HG03521 (cell line): Measurements from ENCODE around the gene PITHD1.
"Not testable (repeated sequence)": the region's sequence is repeated elsewhere in the genome, so short reads cannot be mapped to it uniquely, and the experiment has no call there.

Experiments
- ATAC-seq: cut with Tn5 transposase; IDR thresholded peaks from one replicate; pipeline ENCODE4 v1.9.1; 2021; ENCODE audit warnings: mild to moderate bottlenecking, moderate library complexity; ENCODE audit not compliant: unreplicated experiment

Gene PITHD1

DNA sequence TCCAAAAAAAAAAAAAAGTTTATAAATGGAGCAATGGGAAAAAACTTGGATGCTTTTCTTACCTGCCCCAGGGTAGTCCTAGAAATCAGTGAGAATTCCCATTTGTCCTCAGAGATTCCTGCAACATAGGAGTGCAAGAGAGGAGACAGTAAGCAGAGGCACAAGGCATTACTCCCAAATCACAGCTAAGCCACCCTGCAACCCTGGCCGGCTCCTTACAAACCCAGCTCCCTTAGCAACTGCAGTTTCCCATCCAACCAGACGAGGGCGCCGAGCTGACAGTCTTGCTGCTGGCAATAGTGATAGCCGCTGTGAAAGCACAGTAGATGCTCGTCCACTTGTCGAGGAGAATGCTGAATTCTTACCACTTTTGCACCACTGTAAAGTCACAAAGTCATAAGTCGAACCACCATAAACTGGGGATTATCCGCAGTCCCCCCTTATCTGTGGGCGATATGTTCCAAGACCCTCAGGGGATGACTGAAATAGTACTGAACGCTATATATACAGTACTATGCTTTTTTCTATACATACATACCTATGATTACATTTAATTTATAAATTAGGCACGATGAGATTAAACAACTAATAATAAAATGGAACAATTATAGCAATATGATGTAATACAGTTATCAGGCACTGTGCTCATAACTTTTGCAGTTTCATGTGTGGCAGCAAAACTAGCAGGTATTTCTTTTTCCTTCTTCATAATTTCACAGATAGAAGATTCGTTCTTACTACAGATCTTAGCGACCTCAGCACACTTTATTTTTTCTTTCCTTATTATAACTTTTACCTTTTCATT is 6.0 kb upstream of the PITHD1 start:
- ATAC-seq: peak; percentile 45

DNA sequence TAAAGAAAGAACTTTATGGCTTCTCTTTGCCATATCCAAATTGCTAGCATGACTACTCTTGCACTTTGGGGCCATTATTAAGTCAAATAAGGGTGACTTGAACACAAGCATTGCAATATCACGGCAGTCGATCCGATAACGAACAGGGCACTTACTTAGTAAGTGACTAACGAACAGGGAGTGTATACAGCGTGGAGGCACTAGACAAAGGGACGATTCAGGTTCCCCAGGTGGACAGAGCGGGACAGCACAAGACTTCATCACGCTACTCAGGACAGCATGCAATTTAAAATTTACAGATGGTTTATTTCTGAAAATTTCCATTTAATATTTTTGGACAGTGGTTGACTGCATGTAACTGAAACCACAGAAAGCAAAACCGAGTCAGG is 5.4 kb upstream of the PITHD1 start:
- ATAC-seq: no peak

DNA sequence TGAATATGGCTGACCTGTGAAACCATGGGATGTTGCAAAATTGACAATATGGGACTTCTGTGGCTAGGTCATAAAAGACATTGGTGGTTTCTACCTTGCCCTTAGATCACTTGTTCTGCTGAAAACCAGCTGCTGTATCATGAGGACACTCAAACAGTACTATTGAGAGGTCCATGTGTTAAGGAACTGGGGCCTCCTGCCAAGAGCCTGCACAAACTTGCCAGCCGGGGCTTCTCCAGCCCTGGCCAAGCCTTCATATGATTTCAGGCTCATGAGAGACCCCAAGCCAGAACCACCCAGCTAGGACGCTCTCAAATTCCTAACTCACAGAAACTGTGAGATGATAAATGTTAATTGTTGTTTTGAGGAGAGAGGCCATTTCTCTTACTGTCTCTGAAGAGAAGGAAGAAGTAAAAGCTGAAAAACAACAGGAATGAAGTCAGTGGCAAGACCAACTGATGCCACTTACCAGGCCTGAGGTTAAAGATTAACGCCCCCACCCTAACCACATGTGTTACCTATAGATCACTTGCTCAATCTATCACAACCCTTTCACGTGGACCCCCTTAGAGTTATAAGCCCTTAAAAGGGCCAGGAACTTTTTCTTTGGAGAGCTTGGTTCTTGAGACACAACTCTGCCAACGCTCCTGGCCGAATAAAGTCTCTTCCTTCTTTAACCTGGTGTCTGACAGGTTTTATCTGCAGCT is 3.9 kb upstream of the PITHD1 start:
- ATAC-seq: no peak

DNA sequence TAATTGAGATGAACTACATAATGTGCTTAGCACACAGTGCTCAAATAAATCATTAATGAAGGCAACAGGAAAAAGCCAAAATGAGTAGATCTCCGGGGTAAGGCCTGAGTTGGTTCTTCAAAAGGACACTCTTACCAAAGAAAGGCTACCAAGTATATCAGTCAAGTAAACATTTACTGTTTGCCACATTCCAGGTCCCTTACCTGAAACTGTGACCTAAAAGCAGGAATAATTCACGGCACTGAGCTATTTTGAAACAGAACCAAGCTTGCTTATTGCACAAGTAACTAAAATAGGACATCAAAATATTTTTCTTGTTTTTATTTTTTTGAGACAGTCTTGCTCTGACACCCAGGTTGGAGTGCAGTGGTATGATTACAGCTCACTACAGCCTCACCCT is 2.0 kb upstream of the PITHD1 start:
- no peak for ATAC-seq

DNA sequence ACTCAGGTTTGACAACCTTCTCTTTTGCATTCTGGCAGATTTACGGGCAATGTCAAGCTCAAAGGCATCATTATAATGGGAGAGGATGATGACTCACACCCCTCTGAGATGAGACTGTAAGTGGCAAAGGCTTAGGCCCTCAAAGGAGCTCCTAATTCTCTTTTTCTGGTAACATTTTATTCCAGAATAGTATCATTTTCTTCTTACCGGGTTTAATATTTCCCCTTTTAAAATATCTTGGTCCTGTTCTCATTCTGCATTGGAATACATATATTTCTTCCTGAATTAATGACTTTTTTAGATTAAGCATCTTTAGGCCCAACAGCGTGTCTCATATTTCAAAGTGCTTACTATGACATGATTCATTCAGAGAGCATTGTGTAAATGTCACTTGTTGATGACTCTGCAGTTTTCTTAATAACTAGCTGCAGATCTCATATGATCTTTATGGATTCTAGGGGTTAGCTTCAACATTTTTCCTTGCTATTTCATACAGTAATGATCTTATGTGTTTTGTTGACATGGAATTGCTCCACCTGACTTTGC is 1.7 kb downstream of the PITHD1 start:
- no peak for ATAC-seq

DNA sequence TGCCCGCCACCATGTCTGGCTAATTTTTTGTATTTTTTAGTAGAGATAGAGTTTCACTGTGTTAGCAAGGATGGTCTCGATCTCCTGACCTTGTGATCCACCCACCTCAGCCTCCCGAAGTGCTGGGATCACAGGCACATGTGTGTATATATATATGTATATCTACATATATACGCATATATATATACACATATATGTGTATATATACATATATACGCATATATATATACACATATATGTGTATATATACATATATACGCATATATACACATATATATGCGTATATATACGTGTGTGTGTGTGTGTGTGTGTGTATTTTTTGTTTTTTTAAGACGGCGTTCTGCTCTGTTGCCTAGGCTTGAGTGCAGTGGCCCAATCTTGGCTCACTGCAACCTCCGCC is 4.9 kb downstream of the PITHD1 start:
- ATAC-seq: not testable (repeated sequence)

DNA sequence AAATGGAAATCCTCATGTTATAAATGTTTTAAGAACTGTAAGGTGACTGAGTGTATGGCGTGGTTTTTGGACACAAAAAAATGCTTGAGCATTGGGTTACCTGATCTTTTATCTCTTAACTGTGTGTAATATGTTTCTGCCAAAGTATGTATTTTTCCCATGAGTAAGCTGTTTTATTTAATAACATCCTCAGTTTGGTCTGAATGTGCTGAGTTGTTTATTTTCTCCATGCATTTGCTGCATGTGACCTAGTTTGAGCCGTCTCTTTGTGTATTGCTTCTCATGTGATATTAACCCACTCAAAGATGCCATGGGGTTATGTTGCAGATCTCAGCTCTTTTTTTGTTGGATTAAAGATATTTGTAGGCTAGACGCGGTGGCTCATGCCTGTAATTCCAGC is 6.6 kb downstream of the PITHD1 start:
- ATAC-seq: no peak

DNA sequence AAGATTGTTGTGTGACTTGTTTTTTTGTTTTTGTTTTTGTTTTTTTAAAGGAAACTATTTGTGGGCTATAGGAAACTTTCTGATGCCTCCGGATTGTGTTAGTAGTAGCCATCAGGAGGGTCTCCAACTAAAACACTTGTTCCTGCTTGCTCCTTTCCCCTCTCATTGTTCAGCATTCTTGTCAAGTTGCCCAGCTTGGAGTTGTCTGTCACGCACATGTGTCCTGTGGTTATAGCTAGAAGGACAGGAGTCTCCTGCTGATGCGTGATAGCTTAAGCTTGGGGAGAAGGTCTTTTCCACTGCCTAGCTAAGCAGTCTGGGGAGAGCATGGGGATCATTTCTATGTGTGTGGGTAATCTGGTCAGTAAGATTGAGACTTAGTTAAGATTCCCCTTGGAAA is 9.5 kb downstream of the PITHD1 start:
- ATAC-seq: no peak

DNA sequence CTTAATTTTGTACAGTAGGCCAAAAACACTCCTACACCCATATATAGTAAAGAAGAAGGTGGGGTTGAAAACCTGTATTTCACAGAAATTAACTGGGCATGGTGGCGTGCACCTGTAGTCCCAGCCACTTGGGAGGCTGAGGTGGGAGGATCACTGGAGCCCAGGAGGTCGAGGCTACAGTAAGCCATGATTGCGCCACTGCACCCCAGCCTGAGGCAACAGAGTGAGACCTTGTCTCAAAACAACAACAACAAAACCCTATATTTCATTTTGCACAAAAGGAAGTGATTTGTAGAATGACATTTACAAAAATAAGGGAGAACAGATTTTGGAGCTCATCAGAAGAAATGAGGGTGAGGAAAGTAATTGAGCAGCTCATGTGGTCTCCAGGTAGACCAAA is 10.5 kb downstream of the PITHD1 start:
- ATAC-seq: no peak

DNA sequence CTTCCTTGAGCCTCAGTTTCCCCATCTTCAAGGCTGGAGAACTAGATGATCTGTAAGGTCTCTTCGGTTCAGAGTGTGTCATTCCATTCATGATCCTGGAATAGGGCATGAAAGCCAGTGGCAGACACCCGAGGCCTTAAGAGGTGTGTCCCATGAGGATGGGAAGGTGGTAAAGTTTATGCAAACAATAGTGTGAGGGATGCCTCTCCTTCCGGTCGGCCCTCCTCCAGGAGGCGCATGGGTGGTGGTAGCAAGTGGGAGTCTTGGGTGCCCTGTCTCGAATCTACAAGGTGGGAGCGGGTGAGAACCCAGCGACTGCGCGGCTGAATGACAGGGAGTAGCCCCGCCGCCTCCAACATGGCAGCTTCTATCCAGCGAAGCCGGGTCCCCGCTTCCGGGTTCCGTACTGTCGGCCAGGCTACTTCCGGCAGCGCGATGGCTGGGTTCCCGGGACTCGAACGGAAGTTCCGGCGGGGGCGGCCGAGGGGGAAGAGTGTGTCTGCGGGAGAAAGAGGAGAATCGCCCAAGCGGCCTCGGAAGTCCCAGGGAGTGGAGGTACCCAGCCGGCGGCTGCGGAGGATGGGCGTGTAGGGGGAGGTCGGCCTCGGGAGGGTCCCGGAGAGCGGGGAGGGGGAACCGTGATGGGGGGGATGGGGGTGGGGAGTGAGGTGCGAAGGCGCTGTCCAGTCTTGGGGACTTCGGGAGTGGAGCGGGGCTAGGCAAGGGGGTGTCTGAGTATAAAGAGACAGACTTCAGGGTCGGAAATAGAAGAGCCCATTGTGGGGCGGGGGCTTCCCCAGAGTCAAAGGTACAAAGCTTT is 12.7 kb downstream of the PITHD1 start, which contains the start of gene LYPLA2:
TSS of gene LYPLA2 (plus strand) at position 450 of the 820 bp plus-strand sequence. CDS start 1,538 bp downstream, outside the sequence.
- peak; percentile 79 for ATAC-seq

DNA sequence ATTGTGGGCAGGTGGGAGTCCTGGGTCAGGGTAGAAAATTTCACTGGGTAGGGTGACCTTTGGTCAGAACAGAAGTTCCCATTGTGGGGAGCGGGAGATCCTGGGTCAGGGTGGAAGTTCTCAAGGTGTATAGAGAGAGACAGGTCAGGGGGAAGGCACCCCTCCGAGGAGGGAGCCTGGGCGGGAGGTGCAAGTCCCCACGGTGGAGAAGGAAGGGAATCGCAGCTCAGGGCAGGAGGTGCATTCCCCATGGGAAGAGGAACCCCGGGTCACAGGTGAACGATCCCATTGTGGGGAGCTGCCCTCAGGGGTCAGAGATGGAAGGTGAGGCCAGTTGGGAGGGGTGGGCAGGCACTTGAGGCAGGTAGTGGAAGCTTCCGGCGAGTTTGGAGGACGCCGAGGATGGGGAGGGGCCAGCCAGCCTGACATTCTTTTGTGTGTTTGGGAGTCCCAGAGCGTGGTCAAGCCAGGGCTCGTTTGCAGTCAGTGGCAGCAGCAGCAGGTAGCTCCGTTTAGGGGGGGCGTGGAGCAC is 13.4 kb downstream of the PITHD1 start:
- ATAC-seq: no peak

DNA sequence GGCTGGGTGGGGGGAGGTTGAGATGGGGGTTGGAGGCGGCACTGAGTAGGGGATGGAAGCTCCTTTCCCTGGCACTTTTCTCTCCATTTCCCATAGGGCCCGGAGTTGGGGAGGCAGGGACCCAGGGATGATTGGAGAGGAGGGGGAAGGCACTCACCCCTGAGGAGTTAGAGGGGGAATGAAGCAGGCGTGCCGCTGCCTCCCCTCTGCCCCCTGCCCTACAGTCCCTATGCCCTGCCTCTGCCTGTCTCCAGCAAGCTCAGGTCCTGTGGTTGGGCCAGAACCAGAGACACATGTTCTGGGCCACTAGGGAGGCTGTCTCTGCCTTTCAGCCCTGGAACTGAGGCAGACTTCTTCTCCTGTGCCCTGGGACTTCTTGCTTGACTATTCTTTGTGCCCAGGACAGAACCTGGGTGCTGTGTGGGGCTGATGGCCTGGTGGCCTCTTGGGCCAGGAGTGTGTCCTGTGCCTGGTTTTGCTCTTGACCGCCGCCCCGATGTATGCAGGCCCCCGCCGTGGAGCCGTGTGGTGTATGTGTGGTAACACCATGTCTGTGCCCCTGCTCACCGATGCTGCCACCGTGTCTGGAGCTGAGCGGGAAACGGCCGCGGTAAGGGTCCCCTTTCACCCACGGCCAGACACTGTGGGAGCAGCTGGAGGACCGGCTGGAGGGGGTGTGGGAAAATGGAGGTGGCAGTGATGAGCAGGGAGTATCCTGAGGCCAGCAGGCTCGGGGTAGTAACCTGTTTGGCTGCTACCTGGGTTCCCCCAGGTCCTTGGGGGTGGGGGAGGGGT is 14.1 kb downstream of the PITHD1 start:
- no peak for ATAC-seq

DNA sequence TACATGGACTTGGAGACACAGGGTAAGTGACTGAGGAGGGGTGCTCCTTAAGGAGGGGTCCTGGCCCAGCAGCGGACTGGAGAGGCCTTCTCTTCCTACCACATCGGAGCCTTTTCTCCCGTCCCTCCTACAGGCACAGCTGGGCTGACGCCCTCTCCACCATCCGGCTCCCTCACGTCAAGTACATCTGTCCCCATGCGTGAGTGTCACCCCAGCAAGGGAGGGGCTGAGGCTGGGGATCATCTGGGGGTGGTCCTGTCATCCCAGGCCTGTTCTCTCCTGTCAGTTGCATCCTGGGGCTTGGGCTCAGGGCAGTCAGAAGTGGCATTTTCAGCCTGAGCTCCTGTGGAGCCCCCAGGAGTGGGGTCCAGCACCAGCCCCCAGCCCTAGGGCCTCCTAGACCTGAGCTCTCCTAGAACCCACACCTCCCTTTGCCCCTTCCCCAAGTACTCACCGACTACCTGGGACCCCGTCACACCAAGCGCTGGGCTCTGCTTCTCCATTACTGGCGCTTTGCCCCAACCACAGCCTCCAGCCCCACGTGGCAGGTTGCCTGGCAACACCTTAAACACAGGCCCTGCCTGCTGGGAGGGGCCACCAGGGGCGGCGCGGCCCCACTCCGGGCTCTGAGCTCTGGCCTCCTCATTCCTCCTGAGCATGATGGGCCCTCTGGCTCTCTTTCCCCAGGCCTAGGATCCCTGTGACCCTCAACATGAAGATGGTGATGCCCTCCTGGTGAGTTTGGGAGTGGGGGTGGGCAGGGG is 15.0 kb downstream of the PITHD1 start:
- no peak for ATAC-seq

DNA sequence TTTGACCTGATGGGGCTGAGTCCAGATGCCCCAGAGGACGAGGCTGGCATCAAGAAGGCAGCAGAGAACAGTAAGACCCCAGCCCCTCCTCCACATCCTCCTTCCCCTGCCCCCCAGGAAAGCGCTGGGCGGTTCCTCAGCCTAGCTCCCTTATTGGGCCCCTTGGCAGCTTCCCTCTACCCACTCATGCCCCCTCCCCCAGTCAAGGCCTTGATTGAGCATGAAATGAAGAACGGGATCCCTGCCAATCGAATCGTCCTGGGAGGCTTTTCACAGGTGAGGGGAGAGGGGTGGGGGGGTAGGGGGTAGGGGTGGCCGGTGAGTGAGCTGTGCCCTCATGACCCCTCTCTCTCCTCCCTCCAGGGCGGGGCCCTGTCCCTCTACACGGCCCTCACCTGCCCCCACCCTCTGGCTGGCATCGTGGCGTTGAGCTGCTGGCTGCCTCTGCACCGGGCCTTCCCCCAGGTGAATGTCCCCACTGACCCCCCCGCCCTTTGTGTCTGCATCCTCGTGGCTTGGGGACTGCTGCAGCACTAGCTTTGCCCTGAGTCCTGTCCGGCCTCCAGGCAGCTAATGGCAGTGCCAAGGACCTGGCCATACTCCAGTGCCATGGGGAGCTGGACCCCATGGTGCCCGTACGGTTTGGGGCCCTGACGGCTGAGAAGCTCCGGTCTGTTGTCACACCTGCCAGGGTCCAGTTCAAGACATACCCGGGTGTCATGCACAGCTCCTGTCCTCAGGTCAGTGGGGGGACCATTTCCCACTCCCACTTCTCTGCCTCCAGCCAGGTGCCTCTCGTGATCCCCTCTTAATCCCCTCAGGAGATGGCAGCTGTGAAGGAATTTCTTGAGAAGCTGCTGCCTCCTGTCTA is 15.9 kb downstream of the PITHD1 start:
- ATAC-seq: no peak

DNA sequence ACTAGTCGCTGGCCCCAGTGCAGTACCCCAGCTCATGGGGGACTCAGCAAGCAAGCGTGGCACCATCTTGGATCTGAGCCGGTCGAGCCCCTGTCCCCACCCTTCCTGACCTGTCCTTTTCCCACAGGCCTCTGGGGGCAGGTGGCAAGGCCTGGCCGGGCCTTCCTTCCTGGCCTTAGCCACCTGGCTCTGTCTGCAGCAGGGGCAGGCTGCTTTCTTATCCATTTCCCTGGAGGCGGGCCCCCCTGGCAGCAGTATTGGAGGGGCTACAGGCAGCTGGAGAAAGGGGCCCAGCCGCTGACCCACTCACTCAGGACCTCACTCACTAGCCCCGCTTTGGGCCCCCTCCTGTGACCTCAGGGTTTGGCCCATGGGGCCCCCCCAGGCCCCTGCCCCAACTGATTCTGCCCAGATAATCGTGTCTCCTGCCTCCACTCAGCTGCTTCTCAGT is 16.5 kb downstream of the PITHD1 start:
- ATAC-seq: not testable (repeated sequence)

DNA sequence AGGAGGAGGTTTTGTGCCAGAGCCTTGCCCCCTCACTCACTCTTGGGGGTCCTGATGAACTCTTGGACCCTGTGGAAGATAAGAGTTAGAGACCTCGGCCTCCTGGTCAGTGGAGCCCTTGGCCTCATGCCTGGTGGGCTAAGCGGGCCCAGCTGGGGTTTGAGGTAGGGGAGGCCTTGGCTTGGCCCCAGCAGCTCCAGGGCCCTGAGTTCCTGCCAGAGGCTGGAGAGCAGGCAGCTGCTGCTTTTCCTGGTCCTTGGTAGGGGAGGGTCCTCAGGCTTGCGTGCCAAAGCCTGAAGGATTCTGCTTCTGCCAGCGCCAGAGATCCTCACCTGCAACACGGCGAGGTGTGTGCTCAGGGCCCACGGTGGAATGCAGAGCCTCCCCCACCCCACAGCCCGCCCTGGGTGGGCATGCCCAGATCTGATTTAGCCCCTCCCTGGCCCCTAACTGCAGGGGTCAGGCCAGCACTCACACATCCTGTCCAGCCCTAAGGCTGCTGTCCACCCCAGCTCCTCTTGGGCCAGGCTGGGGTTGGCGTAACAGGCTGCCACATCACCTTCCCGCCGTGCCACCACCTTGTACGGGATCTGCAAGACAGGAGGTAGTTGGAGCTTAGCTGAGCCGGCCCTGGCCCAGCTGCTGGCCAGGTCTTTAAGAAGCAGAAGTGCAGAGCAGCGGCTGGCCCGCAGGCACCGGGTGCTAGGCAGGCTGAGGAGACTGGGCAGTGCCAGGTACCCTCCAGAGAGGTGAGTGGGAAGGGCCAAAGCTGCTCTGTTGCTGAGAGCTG is 17.7 kb downstream of the PITHD1 start:
- no peak for ATAC-seq

DNA sequence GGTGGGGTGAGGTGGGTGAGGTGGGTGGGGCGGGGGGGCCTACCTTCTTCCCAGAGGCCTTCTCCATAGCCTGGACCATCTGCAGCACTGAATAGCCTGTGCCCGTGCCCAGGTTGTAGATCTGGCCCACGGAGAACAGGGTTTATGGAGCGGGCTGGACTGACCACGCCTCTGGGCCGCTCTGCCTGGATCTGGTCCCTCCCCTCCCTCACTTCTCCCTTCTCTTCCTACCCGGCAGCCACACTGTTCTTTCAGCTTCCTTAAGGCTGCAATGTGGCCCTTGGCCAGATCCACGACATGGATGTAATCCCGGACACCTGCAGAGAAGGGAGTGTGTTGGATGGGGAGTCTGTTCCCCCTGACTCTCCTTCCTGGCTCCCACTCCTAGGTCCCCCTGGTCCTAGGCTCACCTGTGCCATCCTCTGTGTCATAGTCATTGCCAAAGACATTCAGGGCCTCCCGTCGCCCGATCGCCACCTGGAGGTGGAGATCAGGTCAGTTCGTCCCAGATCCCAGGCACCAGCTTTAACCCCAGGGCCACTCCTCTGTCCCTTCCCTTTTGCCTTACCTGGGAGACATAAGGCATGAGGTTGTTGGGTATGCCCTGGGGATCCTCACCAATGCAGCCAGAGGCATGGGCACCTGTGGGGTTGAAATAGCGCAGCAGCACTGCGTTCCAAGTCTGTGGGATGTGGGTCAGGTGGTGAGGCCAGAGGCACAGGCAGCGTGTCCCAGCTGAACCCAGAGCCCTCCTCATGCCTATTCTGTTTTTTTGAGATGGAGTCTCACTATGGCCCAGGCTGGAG is 18.5 kb downstream of the PITHD1 start:
- ATAC-seq: no peak
